Measurements from ENCODE around the gene NSF.

NSF gene

DNA sequence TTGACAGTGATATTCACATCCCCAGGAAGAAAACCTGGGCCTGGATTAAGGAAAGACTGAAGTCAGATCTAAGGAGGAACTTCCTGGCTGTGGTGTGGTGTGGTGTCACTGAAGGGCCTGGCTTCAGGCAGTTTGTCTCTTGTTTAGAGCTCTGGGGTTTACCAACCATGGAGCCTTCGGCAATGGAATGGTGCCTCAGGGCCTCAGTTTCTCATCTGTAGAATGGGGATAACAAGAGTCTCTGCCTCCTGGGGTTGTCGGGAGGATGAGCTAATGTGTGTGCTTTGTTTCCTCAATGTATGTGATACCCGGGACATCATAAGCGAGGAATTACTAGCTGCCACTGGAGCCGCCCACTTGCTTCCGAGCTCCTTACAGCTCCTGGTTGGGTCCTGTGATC, 215.3 kb downstream of the NSF start (continued):
- TF ChIP-seq, protein P1, sequence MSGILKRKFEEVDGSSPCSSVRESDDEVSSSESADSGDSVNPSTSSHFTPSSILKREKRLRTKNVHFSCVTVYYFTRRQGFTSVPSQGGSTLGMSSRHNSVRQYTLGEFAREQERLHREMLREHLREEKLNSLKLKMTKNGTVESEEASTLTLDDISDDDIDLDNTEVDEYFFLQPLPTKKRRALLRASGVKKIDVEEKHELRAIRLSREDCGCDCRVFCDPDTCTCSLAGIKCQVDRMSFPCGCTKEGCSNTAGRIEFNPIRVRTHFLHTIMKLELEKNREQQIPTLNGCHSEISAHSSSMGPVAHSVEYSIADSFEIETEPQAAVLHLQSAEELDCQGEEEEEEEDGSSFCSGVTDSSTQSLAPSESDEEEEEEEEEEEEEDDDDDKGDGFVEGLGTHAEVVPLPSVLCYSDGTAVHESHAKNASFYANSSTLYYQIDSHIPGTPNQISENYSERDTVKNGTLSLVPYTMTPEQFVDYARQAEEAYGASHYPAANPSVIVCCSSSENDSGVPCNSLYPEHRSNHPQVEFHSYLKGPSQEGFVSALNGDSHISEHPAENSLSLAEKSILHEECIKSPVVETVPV (CRISPR knock-in tag; IDR thresholded peaks at IDR 0.05), result no peak
- TF ChIP-seq SNAI2 (CRISPR knock-in tag; IDR thresholded peaks at IDR 0.05), result no peak
- TF ChIP-seq TOX (CRISPR knock-in tag; IDR thresholded peaks at IDR 0.05; ENCODE audit: borderline replicate concordance), result no peak
- TF ChIP-seq CREB5 (CRISPR knock-in tag; IDR thresholded peaks at IDR 0.05; ENCODE audit: low read depth), result no peak
- TF ChIP-seq OSR1 (CRISPR knock-in tag; IDR thresholded peaks at IDR 0.05), result no peak
- TF ChIP-seq CSDC2 (CRISPR knock-in tag; IDR thresholded peaks at IDR 0.05), result no peak
